Osteocyte (in vitro differentiated cells): ENCODE measurements around the gene NCOA3. TPM values are rescaled to one million over a fixed set of nuclear protein-coding genes. Genes with fewer than 3 reads are reported as not detected.

ENCODE experiments used
- DNase-seq: peaks from one replicate; pipeline ENCODE4 v3.0.0; 2021; ENCODE audit warnings: mixed read lengths; ENCODE audit not compliant: unreplicated experiment; ENCODE audit errors: extremely low spot score
- H3K27ac Mint-ChIP-seq: one replicate; pipeline ENCODE4 v1.8.0; 2021; ENCODE audit warnings: mild to moderate bottlenecking, mixed read lengths; ENCODE audit not compliant: unreplicated experiment
- H3K27me3 Mint-ChIP-seq: one replicate; pipeline ENCODE4 v1.8.0; 2021; ENCODE audit warnings: mixed read lengths; ENCODE audit not compliant: unreplicated experiment
- H3K36me3 Mint-ChIP-seq: one replicate; pipeline ENCODE4 v1.8.0; 2021; ENCODE audit warnings: mixed read lengths; ENCODE audit not compliant: unreplicated experiment
- H3K4me1 Mint-ChIP-seq: one replicate; pipeline ENCODE4 v1.8.0; 2021; ENCODE audit warnings: mixed read lengths; ENCODE audit not compliant: unreplicated experiment
- H3K4me3 Mint-ChIP-seq: one replicate; pipeline ENCODE4 v1.8.0; 2021; ENCODE audit warnings: mild to moderate bottlenecking, moderate library complexity, mixed read lengths; ENCODE audit not compliant: unreplicated experiment
- H3K9me3 Mint-ChIP-seq: one replicate; pipeline ENCODE4 v1.8.0; 2021; ENCODE audit warnings: mixed read lengths; ENCODE audit not compliant: unreplicated experiment
- total RNA-seq: library from RNA; stranded (reverse); gene quantifications from 2 replicates; pipeline ENCODE4 v1.2.1, GENCODE V29; 2021
- TF ChIP-seq, protein P1 (sequence below): fragments of 200-600 bp; sonication (generic); IDR thresholded peaks from 2 replicates; pipeline ENCODE4 v1.5.0; 2021; ENCODE audit warnings: antibody characterized with exemption, mild to moderate bottlenecking, moderate library complexity

NCOA3 gene
- total RNA-seq, 1 donor from 2014 or later, result 75.9 TPM

DNA sequence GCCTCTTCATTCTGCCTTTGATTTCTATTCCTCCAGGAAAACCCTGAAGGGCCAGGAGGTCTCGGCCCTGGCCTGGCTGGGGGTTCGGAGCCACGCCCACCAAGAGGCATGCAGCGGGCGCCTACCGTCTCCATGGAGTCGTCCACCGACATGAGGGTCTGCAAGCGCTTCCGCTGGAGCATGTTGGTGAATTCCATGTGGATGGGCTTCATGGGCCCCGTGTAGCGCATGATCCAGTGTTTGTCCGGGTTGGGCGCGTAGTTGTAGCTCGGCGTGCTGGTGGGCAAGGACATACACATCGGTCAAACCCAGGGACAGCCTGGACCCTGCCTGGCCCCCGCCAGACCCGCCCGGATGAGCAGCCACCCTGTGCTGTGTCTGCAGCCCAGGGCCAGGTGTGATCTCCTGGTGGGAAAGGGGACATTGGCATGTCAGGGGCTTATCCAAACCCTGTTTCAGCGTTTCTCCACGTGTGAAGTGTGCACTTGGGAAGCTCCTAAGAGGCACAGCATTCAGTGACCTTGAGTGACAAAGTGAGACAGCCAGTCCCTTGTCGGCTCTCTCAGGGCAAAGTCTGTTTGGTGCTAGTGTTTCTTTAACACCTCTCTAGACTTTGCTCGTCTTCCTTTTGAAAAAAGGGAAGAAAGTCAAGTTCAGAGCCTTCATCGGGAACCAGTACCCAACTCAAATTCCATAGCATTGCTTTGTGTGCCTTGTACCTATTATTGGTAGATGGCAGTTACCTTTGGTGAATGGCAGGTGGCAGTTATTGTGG, 182.8 kb downstream of the NCOA3 start:
- no peak overlapping the region for H3K27ac Mint-ChIP-seq
- no peaks in the 10 kb centered on the region for H3K36me3 Mint-ChIP-seq
- no peaks in the 10 kb centered on the region for H3K27me3 Mint-ChIP-seq
- no peaks in the 10 kb centered on the region for H3K9me3 Mint-ChIP-seq
- peaks cover 31% of the 10 kb centered on the region for H3K4me1 Mint-ChIP-seq
- TF ChIP-seq, protein P1, sequence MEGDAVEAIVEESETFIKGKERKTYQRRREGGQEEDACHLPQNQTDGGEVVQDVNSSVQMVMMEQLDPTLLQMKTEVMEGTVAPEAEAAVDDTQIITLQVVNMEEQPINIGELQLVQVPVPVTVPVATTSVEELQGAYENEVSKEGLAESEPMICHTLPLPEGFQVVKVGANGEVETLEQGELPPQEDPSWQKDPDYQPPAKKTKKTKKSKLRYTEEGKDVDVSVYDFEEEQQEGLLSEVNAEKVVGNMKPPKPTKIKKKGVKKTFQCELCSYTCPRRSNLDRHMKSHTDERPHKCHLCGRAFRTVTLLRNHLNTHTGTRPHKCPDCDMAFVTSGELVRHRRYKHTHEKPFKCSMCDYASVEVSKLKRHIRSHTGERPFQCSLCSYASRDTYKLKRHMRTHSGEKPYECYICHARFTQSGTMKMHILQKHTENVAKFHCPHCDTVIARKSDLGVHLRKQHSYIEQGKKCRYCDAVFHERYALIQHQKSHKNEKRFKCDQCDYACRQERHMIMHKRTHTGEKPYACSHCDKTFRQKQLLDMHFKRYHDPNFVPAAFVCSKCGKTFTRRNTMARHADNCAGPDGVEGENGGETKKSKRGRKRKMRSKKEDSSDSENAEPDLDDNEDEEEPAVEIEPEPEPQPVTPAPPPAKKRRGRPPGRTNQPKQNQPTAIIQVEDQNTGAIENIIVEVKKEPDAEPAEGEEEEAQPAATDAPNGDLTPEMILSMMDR, result no peak
- no peak overlapping the region for H3K4me3 Mint-ChIP-seq
- no peak for DNase-seq

DNA sequence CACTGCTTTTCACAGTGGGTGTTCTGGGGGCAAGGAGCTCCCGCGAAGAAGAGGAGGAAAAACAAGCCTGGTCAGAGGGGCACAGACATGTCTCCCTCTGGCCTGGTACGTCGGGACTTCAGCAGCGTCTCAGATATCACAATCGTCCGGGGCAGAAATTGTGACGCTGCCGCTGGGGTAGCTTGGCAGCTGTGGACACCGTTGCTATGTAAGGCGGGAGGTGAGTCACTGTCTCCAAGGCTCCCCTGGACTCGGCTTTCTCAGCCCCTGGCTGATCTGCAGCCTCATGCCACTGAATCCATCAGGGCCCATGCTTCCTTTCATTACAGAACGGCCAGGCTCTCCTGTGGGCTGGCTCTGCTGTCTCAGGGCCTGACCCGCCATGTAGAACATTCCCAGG, 184.9 kb downstream of the NCOA3 start:
- peaks cover 36% of the 10 kb centered on the region for H3K4me1 Mint-ChIP-seq
- no peak overlapping the region for H3K4me3 Mint-ChIP-seq
- peak; percentile 92 for DNase-seq
- H3K27ac Mint-ChIP-seq, result peak overlapping the region; percentile 95
- no peaks in the 10 kb centered on the region for H3K36me3 Mint-ChIP-seq
- TF ChIP-seq, protein P1, result no peak
- peaks cover 2% of the 10 kb centered on the region for H3K27me3 Mint-ChIP-seq
- no peaks in the 10 kb centered on the region for H3K9me3 Mint-ChIP-seq

DNA sequence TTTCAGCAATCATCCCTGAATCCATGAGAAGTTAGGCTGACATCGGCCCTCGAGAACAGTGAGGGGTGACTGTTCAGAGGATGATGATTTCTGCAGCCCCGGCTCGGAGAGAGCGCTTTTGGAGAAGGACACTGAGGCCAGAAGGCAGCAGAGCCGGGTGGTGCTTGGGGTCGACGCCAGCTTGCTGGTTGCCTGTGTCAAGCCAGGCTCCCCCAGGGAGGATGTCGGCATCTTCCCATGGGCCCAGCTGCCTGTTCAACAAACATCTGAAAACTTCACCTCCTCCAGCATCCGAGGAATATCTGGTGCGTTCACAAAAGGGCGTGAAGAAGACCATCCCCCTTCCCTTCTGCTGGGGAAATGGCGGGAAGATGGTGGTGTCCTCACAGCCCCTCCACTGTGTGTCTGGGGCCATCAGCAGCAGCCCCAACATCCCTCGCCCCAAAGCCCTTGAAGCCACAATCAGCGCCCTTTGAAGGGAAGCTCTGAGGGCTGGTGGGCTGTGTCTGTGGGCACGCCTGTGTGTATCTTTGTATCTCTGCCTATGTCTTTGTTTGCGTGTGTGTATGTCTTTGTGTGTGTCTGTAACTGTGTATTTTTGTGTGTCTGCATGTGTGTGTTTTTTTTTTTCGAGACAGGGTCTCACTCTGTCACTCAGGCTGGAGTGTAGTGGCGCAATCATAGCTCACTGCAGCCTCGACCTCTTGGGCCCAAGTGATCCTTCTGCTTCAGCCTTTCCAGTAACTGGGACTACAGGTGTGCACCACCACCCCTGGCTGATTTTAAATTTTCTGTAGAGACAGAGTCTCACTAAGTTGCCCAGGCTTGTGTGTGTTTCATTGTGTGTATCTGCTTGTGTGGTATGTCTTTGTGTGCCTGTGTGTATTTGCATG, 185.7 kb downstream of the NCOA3 start:
- Mint-ChIP-seq H3K9me3 (no peaks in the 10 kb centered on the region), H3K27ac (peak overlapping the region; percentile 95), H3K4me1 (peaks cover 36% of the 10 kb centered on the region), H3K27me3 (peaks cover 2% of the 10 kb centered on the region), H3K36me3 (no peaks in the 10 kb centered on the region), H3K4me3 (no peak overlapping the region)
- TF ChIP-seq, protein P1, result no peak
- DNase-seq, result no peak

DNA sequence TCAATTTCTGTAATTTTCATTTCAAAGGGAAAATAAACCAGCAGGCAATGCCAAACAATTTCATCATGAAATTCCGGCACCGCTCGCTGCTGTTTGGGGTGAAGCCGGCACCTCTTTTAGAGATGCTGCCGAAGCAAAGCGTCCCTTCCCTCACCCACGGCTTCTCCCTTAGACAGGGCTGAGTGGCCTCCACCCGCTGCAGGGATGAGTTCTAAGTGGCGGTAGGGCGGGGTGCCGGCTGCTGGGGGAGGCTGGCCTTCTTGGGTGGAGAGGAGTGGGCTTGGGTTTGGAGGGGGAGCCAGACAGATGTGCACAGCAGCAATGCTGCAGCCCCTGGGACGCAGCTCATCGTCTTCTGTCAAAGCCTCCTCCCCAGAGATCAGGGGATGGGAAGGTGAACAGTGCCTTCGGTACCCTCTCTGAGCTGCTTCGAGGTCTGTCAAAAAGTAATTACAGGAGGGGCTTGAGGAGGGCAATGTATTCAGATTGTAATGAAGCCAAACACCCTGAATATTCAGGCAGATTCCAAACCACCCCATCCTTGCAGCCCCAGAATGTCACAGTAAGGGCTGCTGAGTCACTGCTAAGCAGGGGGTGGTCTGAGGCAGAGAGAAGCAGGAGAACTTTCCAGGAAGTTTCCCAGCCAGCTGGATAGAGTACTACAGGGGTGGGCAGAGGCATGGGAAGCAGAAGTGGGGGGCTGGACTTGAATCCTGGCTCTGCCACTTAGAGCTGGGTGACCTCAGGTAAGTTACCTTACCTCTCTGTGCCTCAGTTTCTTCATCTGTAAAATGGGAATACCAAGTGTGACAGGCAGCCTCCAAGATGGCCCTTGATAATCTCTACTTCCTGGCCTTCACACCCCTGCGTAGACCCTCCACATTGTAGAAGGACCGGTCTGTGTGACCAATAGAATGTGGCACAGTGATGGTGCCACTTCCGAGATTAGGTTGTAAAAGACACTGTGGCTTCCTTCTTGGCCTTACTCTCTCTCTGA, 187.0 kb downstream of the NCOA3 start:
- H3K4me3 Mint-ChIP-seq, result no peak overlapping the region
- DNase-seq, result no peak
- TF ChIP-seq, protein P1, result no peak
- H3K36me3 Mint-ChIP-seq, result no peaks in the 10 kb centered on the region
- peaks cover 36% of the 10 kb centered on the region for H3K4me1 Mint-ChIP-seq
- peaks cover 7% of the 10 kb centered on the region for H3K27me3 Mint-ChIP-seq
- peak overlapping the region; percentile 95 for H3K27ac Mint-ChIP-seq
- H3K9me3 Mint-ChIP-seq, result no peaks in the 10 kb centered on the region
